AG08395 (cell line): ENCODE data around the gene LFNG.
A peak's percentile ranks its signal among the peaks of the same experiment; 100 is the strongest.

Source experiments
- DNase-seq: peaks from one replicate; pipeline ENCODE4 v3.0.0; 2012; ENCODE audit warnings: mixed read lengths, low spot score

The LFNG gene

DNA sequence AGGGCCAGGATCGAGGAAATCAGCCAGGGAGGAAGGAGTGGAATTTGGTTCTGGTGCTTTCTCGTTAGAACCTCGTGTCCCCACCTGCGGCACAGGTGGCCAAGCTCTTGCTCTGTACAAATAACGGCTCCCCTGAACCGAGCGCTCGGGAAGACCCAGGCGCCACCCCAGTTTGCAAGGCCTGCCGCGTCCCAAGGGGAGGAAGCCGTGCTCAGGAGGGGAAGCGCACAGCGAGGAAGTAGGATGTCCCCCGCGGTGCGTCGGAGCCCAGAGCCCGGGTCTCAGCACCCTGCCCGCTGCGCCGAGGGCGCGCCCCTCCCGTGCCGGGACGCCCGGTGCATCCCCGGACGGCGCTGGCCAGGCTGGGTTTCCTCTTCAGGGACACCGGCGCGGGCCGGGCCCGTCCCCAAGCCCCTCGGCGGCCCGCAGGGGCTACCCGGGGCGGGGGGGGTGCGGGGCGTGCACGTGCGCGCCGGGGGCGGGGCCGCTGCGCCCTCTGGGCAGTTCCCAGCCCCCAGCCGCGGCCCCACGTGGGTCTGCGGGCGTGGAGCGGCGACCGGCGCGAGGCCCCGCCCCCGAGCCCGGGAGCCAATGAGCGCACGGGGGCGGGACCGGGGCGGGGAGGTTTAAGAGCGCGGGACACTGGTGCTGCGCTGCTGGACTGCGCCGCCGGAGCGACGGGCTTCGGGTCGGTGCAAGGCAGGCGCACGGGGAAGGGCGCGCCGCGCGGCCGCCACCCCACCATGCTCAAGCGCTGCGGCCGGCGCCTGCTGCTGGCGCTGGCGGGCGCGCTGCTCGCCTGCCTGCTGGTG is at the start of gene LFNG:
Gene LFNG (plus strand): TSS at position 656 of the 812 bp plus-strand sequence. CDS start 88 bp downstream, at position 744.
- peak; percentile 97 for DNase-seq

DNA sequence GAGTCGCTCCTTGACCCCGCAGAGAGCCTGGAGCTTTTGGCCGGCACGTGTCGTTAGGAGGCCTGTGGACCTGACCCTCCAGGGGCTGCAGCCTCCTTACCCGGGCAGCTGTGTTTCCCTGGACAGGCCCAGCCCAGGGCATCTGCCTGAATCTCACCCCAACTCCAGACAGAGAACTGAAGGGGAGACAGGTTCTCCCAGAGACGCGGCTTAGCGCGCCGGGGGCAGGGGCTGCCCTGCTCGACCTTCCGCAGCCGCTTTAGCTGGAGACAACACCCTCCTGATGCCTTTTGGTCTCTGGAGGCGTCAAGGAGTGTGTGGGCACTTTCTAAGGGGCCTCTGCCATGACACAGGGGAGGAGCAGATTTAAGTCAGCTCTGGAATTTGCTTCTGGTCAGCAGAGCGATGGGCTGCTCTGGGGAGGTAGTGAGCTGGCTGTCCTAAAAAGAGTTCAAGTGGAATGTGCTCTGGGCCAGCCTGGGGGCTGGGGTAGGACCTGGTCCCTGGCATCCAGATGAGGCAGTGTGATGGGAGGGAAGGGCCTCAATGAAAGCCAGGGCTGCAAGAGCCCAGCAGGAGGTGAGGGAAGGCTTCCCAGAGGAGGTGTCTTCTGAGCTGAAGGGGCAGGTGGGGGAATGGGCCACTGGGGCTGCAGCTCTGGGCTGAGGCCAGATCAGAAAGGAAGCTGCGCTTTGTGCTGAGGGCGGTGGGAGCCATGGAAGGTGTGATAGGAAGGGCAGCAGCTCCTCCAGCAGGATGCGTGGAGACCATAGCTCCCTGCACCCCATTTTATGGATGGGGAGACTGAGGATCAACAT is 49.2 kb upstream of the LFNG start:
- DNase-seq: no peak

DNA sequence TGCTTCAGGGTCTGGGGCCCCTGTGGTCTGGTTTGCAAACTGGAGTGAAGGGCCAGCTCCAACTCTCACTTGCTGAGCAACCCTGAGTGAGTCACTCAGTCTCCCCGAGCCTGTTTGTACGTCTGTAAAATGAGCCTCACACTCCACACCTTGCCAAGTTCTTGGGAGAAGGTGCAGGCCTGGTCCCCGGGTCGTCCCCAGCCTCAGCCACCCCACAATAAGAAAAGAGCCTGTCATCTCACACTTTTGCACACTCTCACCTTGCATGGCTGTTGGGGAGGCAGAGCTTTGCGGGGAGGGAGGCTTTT is 48.6 kb upstream of the LFNG start:
- peak; percentile 42 for DNase-seq

DNA sequence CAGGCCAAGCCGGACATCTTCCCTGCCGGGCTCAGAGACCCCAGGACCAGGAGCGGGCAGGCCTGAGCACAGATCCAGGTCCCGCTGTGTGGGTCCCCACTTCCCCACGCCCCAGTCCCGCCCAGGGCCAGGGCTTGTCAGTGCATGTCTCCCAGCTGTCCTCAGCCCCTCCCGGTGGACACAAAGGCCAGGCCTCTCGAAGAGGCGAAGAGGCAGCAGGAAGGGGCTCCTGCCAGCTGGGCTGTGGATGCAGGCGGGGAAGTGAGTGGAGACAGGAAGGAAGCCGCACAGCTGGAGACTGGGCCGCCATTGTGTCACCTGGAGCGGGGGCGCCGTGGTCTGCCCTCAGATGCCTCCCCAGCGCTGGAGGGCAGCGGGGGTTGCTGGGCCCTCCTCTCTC is 48.2 kb upstream of the LFNG start:
- DNase-seq: no peak

DNA sequence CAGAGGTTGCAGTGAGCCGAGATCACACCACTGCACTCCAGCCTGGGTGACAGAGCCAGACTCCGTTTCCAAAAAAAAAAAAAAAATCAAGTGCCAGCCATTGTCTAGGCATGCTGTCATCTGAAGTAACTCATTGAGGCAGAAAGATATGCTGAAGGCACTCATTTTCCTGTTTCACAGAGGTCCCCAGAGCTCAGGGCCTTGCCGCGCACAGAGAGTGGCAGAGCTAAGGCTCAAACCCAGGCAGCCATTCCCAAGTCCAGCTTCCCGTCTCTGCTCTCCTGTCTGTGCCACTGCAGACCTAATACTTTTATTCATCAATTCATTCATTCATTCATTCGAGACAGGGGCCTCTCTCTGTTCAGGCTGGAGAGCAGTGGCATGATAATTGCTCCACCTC is 46.8 kb upstream of the LFNG start:
- no peak for DNase-seq

DNA sequence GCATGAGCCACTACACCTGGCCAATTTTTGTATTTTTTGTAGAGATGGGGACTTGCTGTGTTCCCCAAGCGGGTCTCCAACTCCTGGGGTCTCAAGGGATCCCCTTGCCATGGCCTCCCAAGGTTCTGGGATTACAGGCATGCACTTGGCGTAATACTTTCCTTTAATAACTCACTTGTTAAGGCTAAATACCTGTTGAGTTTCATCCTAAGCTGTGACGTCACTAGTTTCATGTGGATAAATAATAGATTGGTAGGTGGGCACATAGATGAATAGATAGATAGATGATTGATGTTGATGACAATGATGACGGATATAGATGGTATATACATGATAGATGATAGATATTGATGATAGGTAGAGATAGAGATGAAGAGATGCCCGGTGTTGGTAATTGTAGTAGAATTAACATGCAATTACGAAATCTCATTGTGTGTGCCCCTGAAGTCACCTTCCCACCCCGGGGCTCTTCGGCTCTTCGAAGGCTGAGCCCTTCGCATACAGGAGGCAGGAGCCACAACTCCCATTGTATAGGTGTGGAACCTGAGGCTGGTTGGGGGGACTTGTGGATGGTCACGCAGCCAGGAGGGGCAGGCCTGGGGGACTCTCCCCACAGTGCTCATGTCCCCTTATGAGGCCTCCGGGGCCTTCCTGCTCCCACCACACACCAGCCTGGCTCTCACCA is 45.9 kb upstream of the LFNG start:
- no peak for DNase-seq

DNA sequence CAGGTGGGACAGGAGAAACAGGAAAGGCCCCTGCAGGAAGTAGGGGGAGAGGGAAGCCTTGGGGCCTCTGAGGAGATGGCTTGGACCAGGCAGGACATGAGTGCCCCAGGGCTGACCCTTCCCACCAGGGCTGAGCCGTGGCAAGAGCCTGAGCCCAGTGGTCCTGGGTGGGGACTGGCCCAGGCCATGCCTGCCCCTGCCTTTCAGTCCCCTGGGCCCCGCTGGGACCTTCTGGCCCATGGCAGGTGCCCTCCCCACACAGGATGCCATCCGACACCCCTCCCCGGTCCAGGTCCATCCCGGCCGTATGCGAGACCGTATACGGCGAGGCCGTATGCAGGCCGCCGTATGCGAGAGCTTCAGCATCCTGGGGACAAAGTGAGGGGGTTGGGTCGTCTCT is 45.4 kb upstream of the LFNG start:
- DNase-seq: no peak

DNA sequence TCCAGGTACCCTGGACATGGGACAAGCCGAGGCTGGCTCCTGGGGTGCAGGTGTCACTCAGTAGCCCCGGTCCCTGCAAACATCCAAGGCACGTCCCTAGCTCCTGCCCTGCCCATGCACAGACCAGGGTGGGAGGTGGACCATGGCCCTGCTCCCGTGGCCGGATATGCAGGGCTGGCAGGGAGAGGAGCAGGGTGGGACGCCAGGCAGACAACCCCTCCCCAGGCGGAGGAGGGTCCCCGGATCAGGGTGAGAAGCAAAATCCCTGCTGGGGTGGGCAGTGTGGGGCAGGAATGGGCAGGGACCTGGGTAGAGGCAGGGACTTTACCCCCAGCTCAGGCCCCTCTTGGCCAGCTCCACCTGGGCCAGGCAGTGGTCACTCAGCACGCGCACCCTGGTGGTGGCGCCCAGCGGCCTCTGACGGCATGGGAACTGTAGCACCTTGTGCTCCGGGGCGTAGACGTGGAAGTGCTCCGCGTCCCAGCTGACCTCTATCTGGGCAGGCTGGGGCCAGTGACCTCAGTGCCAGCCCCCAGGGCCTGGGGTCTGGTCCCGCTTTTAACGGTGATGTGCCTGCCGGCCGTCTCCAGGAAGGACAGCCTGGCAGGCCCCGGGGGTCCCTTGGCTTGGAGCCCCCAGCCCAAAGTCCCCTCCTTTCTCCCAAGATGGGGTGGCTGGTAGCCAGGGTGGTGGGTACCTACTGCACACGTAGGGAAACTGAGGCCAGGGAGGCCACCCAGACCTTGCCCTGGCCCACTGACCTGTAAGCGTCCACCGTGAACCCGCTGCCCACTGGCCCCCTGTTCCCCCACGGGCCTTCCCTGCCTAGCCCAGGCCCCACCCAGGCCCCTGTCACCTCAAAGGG is 44.5 kb upstream of the LFNG start:
- DNase-seq: no peak

DNA sequence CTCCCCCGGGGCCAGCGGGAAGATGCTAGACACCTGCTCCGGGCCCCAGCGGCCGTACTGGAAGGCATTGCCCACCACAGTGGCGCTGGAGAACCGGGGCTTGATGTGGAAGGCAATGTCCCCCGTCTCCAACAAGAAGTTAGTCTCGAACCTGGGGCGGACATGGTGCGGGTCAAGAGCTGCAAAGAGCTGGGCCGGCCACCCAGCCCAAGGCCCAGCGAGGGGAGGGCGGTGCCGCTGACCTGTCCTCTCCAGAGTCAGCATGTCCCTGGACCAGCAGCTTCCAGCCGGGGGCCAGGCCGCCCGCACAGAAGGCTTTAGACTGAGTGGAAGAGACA is 43.9 kb upstream of the LFNG start:
- DNase-seq: no peak

DNA sequence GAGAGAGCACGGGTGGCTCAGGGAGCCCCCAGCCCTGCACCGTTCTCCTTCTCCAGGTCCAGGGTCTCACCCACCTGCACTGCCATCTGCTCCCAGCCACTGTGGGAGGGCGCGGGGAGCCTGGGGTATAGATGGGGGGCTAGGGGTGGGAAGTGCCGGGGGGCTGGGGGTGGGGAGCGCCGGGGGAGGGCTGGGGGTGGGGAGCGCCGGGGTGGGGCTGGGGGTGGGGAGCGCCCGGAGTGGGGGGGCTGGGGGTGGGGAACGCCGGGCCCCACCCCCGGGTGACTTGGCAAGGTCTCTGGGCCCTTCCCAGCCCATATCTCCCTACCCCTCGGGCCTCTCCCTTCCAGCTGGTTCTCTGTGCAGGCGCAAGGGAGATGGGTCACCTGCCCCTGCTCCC is 43.3 kb upstream of the LFNG start, which contains the start of gene GRIFIN:
Gene GRIFIN (minus strand): TSS at position 101 of the 400 bp plus-strand sequence. CDS start 15 bp downstream, at position 86.
- DNase-seq: no peak

DNA sequence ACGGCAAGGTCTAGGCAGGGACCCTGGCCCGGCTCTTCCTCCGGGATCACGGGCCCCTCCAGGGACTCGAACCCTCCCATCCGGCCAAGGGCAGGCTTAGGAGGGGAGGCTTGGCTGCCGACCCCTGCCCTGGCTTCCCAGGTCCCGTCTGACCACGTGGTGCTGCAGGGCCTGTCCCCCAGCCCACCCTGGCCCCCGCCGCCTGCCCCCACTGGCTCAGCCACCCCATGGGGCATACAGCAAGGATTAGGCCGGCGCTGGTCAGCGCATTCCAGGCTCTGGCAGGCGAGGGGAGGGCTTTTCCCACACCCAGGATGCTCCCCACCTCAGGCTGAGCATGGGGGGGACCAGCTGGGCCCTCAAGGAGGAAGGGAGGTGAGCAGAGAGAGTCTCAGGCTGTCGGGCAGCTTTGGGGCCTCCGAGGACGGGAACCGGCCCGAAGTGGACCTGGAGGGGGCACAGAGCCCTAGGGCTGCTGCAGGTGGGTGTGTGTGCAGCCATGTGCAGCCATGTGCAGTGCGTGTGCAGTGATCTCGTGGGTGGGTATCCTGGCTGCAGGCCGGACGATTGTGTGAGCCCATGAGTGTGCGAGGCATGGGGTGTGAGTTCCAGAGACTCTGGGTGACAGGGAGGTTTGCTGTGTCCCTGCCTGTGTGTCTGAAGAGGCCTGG is 42.7 kb upstream of the LFNG start:
- DNase-seq: no peak

DNA sequence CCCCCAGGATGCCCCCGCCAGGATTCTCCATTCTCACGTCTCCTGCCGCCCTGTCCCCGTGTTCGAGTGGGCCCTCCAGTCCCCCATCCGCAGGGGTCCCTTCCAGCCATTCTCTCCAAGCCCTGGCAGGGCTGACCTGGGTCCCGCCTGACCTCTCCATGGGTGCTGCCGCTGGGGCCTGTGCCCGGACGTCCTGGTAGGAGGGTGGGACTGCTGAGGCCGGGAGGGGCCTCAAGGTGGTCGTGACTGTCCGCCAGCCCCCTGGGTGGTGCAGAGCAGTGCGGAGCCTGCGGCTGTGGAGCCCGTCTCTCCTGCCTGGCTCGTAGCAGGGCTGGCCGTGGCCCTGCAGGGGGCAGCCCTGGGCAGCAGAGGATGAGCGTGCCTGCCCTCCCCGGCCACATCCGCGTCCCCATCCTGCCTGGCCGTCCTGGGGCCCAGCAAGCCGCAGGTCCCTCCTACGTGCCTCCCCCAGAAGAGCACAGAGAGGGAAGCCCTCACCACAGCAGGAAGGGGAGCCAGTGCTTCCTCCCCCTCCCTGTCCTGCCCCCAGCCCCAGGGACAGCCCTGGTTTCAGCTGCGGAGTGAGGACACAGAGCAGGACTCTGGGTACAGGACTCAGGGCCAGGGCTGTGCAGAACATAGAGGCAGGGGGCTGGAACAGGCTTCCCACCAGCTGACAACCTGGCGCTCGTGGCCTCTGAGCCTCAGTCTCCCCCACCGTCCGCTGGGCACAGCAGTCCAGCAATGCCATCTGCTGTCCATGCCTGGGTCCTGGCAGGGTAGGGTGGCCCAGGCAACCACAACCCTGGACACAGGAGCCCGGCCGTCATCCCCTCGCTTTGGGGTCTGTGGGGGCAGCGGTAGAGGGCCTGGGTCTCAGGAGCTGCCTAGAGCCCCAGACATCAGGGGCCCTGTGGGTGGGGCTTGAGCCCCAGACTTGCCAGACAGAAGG is 41.9 kb upstream of the LFNG start:
- peak; percentile 94 for DNase-seq

DNA sequence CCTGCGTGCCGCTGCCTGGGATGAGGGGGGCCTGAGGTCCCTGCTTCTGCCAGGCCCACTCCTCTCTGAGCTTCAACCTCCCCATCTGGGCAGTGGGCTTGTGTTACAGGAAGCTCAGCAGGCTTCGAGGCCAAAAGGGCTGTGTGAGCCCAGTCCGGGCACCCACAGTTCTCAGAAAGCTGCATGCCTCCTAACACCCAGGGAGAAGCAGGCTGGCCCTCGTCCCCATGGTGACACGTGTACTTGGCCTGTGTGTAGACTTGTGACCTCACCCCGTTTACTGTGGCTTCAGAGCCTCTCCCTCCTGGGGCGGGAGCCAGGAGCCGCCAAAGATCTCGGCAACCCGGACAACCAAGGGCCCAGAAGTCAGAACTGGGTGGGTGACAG is 41.2 kb upstream of the LFNG start:
- peak; percentile 96 for DNase-seq

- DNase-seq: no peak
Measured at GRCh38 chr7:2478800-2479199, 40.8 kb upstream of the LFNG start.

DNA sequence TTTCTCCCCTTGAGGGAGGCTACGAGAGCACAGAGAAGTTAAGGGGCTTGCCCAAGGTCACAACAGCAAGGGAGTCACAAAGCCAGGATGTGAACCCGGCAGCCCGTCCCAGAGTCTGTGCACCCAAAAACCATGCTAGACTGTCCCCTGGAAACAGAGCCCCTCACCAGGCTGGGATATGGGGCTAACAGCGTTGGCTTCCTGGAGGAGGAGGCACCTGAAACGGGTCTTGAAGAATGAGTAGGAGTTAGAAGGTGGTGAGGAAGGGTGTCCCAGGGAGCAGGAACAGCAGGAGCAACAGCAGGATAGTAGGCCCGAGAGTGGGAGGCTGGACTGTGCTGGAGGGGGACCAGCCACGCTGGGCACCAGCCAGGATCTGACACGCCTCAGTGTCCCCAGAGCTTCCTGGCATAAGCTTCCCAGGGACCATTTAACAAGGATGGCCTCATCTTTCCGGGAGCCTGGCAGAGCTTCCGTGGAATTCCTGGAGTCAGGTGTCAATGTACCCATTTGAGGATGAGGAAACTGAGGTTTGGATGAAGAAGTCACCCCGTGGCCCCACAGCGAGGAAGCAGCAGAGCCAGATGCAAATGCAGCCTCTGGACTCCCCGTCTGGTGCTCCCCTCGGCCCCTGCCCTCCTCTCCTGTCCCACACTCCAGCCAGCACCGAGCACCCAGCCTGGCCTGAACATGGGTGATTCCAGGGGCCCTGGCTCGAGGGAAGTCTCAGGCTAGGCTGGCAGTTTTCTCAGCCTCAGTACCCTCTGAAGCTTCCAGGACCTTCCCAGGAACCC is 40.1 kb upstream of the LFNG start:
- no peak for DNase-seq

GRCh38 chr7:2480070-2480408 is 39.5 kb upstream of the LFNG start:
- DNase-seq: no peak

- no peak for DNase-seq
Measured at GRCh38 chr7:2481195-2481594, 38.4 kb upstream of the LFNG start.

DNA sequence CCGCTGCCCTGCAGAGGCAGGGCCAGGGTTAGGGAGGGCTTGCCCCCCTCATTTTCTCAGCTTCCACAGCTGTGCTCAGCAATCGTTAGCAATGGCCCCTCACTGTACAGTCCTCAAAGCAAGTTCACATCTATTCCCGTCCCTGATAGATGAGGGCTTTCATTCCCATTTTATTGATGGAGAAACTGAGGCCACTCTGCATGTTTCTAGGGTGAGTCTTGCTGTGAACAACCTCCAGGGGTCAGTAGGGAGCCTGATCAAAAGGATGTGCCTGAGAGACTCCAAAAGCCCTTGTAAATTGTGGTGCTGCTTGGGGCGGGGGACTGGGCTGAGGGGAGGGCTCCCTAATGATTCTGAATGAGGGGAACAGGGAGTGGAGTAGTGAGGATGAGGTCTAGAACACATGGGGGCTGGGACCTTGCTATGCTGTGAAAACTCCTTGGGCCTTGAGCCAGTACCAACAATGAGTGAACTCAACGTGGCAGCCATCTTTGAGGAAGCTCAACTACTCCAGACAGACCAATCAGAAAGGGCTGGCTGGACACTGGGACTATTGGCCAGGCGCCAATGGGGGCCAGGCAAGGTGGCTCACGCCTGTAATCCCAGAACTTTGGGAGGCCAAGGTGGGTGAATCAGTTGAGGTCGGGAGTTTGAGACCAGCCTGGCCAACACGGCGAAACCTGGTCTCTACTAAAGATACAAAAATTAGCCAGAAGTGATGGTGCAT is 36.7 kb upstream of the LFNG start:
- no peak for DNase-seq

DNA sequence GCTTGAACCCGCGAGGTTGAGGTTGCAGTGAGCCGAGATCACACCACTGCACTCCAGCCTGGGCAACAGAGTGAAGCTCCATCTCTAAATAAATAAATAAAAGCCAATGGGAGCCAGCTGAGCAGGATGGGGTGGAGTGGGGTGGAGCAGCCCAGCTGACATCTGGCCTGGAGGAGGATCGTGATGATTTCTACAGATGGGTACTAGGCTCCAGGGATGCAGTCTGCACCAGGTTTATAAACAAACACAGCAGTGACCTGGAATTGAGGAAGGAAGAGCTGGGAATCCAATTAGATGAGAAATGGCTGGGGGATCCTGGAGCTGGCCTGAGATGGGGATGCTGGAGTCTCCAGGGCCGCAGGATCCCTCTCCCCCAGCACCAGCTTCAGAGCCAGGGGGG is 36.1 kb upstream of the LFNG start:
- DNase-seq: no peak
